HCT116 (cell line): ENCODE measurements around the gene PLCL2. TPM values are rescaled to one million over a fixed set of nuclear protein-coding genes. Genes with fewer than 3 reads are reported as not detected.
A peak's percentile ranks its signal among the peaks of the same experiment; 100 is the strongest.

Source experiments
- ATAC-seq: fragments of 200-7000 bp; cut with Tn5 transposase; 2 replicates; pipeline ENCODE4 v1.9.1; 2020; ENCODE audit warnings: mild to moderate bottlenecking, moderate library complexity
- BruUV-seq: library from RNA; stranded (reverse); fragments of 400-500 nt; replicated peaks from 2 replicates; lab custom pipeline; 2021; lab: Mats Ljungman, UMichigan
- CTCF ChIA-PET: fragments of 300-600 bp; sonication (Branson Sonifier 250); formaldehyde crosslinking; loops from one replicate; lab custom pipeline; 2021; ENCODE audit warnings: antibody characterized with exemption; lab: Charles Lee
- POLR2A ChIA-PET: fragments of 300-600, 350-600 bp; sonication (Branson Sonifier 250); formaldehyde crosslinking; loops from one replicate; lab custom pipeline; 2021; ENCODE audit warnings: antibody characterized with exemption; lab: Charles Lee
- RAD21 ChIA-PET, 2 experiments: fragments of 300-600 bp; sonication (Branson Sonifier 250); formaldehyde crosslinking; loops; one replicate each; lab custom pipeline; 2023; ENCODE audit warnings: low total read pairs in 2 of 2; ENCODE audit not compliant: uncharacterized antibody in 2 of 2, unreplicated experiment in 2 of 2, low non-redundant PET in 1 of 2; lab: Charles Lee
- DNase-seq: peaks from one replicate; pipeline ENCODE4 v3.0.0-alpha.2; 2010; ENCODE audit warnings: low read depth, low spot score
- H2AFZ ChIP-seq: fragments of 200-600 bp; shearing (Covaris generic), sonication (generic); 2 replicates; pipeline ENCODE4 v1.6.1; 2017; ENCODE audit warnings: low read depth, mixed run types, mixed read lengths, antibody characterized with exemption, low read length; ENCODE audit not compliant: poor library complexity, severe bottlenecking
- H3K27ac ChIP-seq: 2 replicates; pipeline ENCODE4 v1.5.1; 2012; ENCODE audit warnings: low read depth, low read length
- H3K27me3 ChIP-seq: fragments of 200-600 bp; sonication (generic); 2 replicates; pipeline ENCODE4 v1.6.1; 2016; ENCODE audit warnings: mixed run types, low read length, mixed read lengths; ENCODE audit not compliant: insufficient read depth
- H3K36me3 ChIP-seq, 2 experiments: fragments of 200-500 bp in 1 of 2; fragments of 200-600 bp in 1 of 2; sonication (Bioruptor generic) in 1 of 2; sonication (generic) in 1 of 2; 2 replicates each; pipeline versions ENCODE4 v1.5.1 to v1.6.1; 2014 to 2016; ENCODE audit warnings: low read length in 2 of 2, inconsistent platforms in 1 of 2, mixed read lengths in 1 of 2, mixed run types in 1 of 2; ENCODE audit not compliant: insufficient read depth in 2 of 2, control insufficient read depth in 1 of 2
- H3K4me1 ChIP-seq, 2 experiments: fragments of 200-600 bp in 1 of 2; sonication (generic) in 1 of 2; 2 replicates each; pipeline versions ENCODE4 v1.5.1 to v1.6.1; 2012 to 2017; ENCODE audit warnings: low read length in 2 of 2, inconsistent platforms in 1 of 2, mild to moderate bottlenecking in 1 of 2, mixed read lengths in 1 of 2, mixed run types in 1 of 2, moderate library complexity in 1 of 2; ENCODE audit not compliant: insufficient read depth in 2 of 2, control insufficient read depth in 1 of 2
- H3K4me2 ChIP-seq: fragments of 200-600 bp; sonication (generic); 2 replicates; pipeline ENCODE4 v1.6.1; 2017; ENCODE audit warnings: mixed run types, low read length, mixed read lengths
- H3K4me3 ChIP-seq, 2 experiments: fragments of 200-600 bp in 1 of 2; sonication (generic) in 1 of 2; replicated peaks in 1 of 2; 2 replicates each; pipeline ENCODE4 v1.5.1; 2011 to 2016; ENCODE audit warnings: low read length in 2 of 2, control low read depth in 1 of 2, low read depth in 1 of 2, mild to moderate bottlenecking in 1 of 2, mixed read lengths in 1 of 2, mixed run types in 1 of 2
- H3K79me2 ChIP-seq: fragments of 200-600 bp; sonication (generic); 2 replicates; pipeline ENCODE4 v1.6.1; 2017; ENCODE audit warnings: mild to moderate bottlenecking, mixed run types, low read length, moderate library complexity, mixed read lengths; ENCODE audit not compliant: insufficient read depth
- H3K9ac ChIP-seq: fragments of 200-600 bp; sonication (generic); 2 replicates; pipeline ENCODE4 v1.6.1; 2016; ENCODE audit warnings: low read length, mixed read lengths
- H3K9me2 ChIP-seq: fragments of 200-600 bp; sonication (generic), shearing (Covaris generic); 2 replicates; pipeline ENCODE4 v1.6.1; 2017; ENCODE audit warnings: mixed run types, mild to moderate bottlenecking, moderate library complexity; ENCODE audit not compliant: insufficient read depth
- H3K9me3 ChIP-seq, 2 experiments: fragments of 200-500 bp in 1 of 2; fragments of 200-600 bp in 1 of 2; sonication (Bioruptor generic) in 1 of 2; sonication (generic) in 1 of 2; 2 replicates each; pipeline ENCODE4 v1.6.1; 2014 to 2017; ENCODE audit warnings: low read length in 2 of 2, mixed read lengths in 2 of 2, inconsistent platforms in 1 of 2, low read depth in 1 of 2, mild to moderate bottlenecking in 1 of 2, mixed run types in 1 of 2, moderate library complexity in 1 of 2; ENCODE audit not compliant: control insufficient read depth in 1 of 2, insufficient read depth in 1 of 2
- H4K20me1 ChIP-seq: fragments of 200-600 bp; sonication (generic), shearing (Covaris generic); 2 replicates; pipeline ENCODE4 v1.6.1; 2017; ENCODE audit warnings: mixed run types, mild to moderate bottlenecking, moderate library complexity; ENCODE audit not compliant: insufficient read depth
- EZH2 ChIP-seq: fragments of 200-600 bp; sonication (generic); IDR thresholded peaks from 2 replicates; pipeline ENCODE4 v1.6.1; 2017; ENCODE audit warnings: antibody characterized with exemption, mixed run types
- EZH2phosphoT487 ChIP-seq: fragments of 200-600 bp; IDR thresholded peaks from 2 replicates; pipeline ENCODE4 v1.6.1; 2018; ENCODE audit warnings: antibody characterized with exemption, borderline replicate concordance
- FOSL1 ChIP-seq: IDR thresholded peaks from 2 replicates; pipeline ENCODE4 v1.6.1; 2012; ENCODE audit warnings: low read depth
- POLR2A ChIP-seq: IDR thresholded peaks from 2 replicates; pipeline ENCODE4 v1.7.0; 2011; ENCODE audit warnings: borderline replicate concordance; ENCODE audit not compliant: insufficient read depth, insufficient read length; ENCODE audit errors: extremely low read depth
- POLR2AphosphoS5 ChIP-seq: IDR thresholded peaks from 2 replicates; pipeline ENCODE4 v1.6.1; 2011; ENCODE audit warnings: mild to moderate bottlenecking, low read depth, low read length, moderate library complexity
- RAD21 ChIP-seq: IDR thresholded peaks from 2 replicates; pipeline ENCODE4 v1.6.1; 2012; ENCODE audit warnings: low read depth, mild to moderate bottlenecking
- SP1 ChIP-seq: IDR thresholded peaks from 2 replicates; pipeline ENCODE4 v1.6.1; 2012; ENCODE audit warnings: low read depth
- intact Hi-C: fragments of 100-400 bp; cut with micrococcal nuclease; formaldehyde crosslinking; loops from 2 replicates; pipeline ENCODE4 v1.10.0; 2022
- total RNA-seq: library from RNA; stranded (reverse); gene quantifications from one replicate; pipeline ENCODE4 v1.2.1, GENCODE V29; 2021; ENCODE audit not compliant: unreplicated experiment
- TF ChIP-seq, protein P1 (sequence below): IDR thresholded peaks from 2 replicates; pipeline ENCODE4 v1.6.1; 2012; ENCODE audit warnings: low read depth

PLCL2 gene
- total RNA-seq, 1 experiment from 2014 or later: 2.2 TPM

DNA sequence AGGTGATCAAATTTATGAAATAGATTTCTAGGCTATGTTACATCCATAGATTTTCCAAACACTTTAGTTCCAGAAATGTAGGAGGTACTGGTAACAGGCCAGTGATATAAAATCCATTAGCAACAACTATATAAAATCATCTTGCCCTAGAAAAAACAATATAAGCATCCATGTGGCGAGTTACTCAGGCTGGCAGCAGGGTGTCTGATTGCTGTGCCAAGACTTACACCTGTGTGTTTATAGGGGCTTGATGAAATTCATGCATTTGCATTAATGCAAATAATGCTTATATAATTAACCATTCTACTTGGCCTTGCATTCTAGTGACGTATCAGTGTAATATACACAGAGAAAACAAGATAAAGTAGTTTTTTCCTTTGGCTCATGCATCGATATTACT lies 153.4 kb downstream of the PLCL2 start:
- no peak for DNase-seq
- Histone ChIP-seq H3K9me3 (no peaks in the 10 kb centered on the region), H3K79me2 (no peaks in the 10 kb centered on the region)
- BruUV-seq: no TSS peak
- TF ChIP-seq EZH2phosphoT487: no peak
- no peak for TF ChIP-seq FOSL1
- TF ChIP-seq POLR2AphosphoS5: no peak
- TF ChIP-seq POLR2A: no peak
- no peak for TF ChIP-seq RAD21
- TF ChIP-seq SP1: no peak
- TF ChIP-seq EZH2: no peak
- TF ChIP-seq, all 23 proteins: peak for 0
- intact Hi-C loops: loop anchor here (10.0 kb wide), 1 partner anchor 153 kb away; the partner anchor contains the start of gene PLCL2
- no peaks in the 10 kb centered on the region for H3K27me3 ChIP-seq
- no peak overlapping the region for H2AFZ ChIP-seq
- no peaks in the 10 kb centered on the region for H4K20me1 ChIP-seq
- POLR2A ChIA-PET: no interaction called here
- RAD21 ChIA-PET: no interaction called here
- H3K9ac ChIP-seq: no peak overlapping the region
- H3K36me3 ChIP-seq: no peaks in the 10 kb centered on the region
- H3K9me2 ChIP-seq: no peaks in the 10 kb centered on the region
- no peak overlapping the region for H3K27ac ChIP-seq
- ATAC-seq: no peak
- H3K4me1 ChIP-seq: peaks cover 17 to 32% of the 10 kb centered on the region in 2 experiments
- no peak overlapping the region for H3K4me3 ChIP-seq
- CTCF ChIA-PET: interaction anchor here (1.2 kb wide), 1 partner anchor 437 kb away, joined by 3 read pairs; no protein-coding TSS in a partner anchor
- no peak overlapping the region for H3K4me2 ChIP-seq

DNA sequence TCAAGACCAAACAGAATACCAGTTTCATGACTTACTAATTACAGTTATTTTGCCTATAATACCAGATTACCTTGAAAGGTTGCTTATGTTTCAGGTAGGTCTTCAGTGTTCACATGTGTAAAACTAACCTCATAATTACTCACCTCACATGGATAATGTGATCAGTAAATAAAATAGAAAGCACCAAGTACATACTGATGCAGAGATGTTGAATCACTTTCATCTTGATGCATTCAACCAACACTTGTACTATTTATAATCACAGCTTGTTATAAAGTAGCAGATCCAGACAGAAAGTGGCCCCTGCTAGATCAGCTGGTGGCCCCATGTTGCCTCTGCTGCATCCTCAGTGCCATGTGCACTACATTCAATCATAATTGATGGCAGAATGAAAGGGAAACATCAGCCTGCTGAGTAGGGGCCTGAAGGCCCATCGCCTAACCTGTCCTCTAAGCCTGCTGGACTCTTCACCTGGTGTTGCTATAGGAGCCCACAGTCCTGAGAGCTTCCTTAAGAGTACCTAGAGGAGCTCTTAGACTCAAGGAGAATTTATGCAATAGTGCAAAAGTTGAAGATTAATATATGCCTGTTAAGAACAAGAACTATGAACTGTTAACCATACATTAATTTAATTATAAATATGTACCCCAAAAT lies 154.3 kb downstream of the PLCL2 start:
- H3K9me3 ChIP-seq: no peaks in the 10 kb centered on the region
- intact Hi-C loops: loop anchor here (10.0 kb wide), 1 partner anchor 154 kb away; the partner anchor contains the start of gene PLCL2
- H3K4me1 ChIP-seq: peaks cover 17 to 32% of the 10 kb centered on the region in 2 experiments
- BruUV-seq: no TSS peak
- H3K79me2 ChIP-seq: no peaks in the 10 kb centered on the region
- no peak overlapping the region for H2AFZ ChIP-seq
- H3K36me3 ChIP-seq: no peaks in the 10 kb centered on the region
- H3K9me2 ChIP-seq: no peaks in the 10 kb centered on the region
- H3K4me3 ChIP-seq: no peak overlapping the region
- peak overlapping the region; percentile 61 for H3K4me2 ChIP-seq
- H3K9ac ChIP-seq: no peak overlapping the region; the same call in 1 of the 2 replicates
- ChIA-PET RAD21 (no interaction called here), CTCF (interaction anchor here (1.2 kb wide), 1 partner anchor 438 kb away, joined by 3 read pairs; no protein-coding TSS in a partner anchor)
- DNase-seq: peak; percentile 3
- no peak for TF ChIP-seq POLR2AphosphoS5
- TF ChIP-seq, protein P1, sequence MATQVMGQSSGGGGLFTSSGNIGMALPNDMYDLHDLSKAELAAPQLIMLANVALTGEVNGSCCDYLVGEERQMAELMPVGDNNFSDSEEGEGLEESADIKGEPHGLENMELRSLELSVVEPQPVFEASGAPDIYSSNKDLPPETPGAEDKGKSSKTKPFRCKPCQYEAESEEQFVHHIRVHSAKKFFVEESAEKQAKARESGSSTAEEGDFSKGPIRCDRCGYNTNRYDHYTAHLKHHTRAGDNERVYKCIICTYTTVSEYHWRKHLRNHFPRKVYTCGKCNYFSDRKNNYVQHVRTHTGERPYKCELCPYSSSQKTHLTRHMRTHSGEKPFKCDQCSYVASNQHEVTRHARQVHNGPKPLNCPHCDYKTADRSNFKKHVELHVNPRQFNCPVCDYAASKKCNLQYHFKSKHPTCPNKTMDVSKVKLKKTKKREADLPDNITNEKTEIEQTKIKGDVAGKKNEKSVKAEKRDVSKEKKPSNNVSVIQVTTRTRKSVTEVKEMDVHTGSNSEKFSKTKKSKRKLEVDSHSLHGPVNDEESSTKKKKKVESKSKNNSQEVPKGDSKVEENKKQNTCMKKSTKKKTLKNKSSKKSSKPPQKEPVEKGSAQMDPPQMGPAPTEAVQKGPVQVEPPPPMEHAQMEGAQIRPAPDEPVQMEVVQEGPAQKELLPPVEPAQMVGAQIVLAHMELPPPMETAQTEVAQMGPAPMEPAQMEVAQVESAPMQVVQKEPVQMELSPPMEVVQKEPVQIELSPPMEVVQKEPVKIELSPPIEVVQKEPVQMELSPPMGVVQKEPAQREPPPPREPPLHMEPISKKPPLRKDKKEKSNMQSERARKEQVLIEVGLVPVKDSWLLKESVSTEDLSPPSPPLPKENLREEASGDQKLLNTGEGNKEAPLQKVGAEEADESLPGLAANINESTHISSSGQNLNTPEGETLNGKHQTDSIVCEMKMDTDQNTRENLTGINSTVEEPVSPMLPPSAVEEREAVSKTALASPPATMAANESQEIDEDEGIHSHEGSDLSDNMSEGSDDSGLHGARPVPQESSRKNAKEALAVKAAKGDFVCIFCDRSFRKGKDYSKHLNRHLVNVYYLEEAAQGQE: no peak
- TF ChIP-seq, all 23 proteins: peak for 0
- POLR2A ChIA-PET: no interaction called here
- Histone ChIP-seq H3K27me3 (no peaks in the 10 kb centered on the region), H4K20me1 (no peaks in the 10 kb centered on the region), H3K27ac (peak overlapping the region; percentile 54; the same call in 1 of the 2 replicates)
- peak; percentile 68 for ATAC-seq
